Measurements from ENCODE around the gene ANXA6. TPM values are rescaled to one million over a fixed set of nuclear protein-coding genes. Genes with fewer than 3 reads are reported as not detected.
A peak's percentile ranks its signal among the peaks of the same experiment; 100 is the strongest.

ANXA6 gene
- total and polyA plus RNA-seq, 10 of the 15 experiments (the other 5 are each of a cell fraction or from before 2014, with no cell fraction given) = 44.0 to 571 (median 465) TPM

DNA sequence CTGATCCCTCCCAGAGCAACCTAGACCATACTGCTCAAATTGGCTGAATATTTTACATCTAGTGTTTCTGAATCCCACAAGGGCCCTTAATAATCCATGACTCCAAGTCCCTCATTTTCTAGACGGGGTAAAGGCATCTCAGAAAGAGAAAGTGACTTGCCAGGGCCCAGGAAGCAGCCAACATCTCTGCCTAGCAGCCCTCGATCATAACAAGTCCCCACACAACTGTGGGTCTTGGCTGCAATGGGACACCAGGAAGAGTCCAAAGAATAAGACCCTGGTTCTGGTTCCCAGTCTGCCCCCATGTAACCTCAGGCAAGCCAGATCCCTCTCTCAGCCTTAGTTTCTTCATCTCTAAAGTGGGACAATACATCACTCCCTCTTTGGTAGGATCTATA lies 6.3 kb downstream of the ANXA6 start:
- H3K9me3 ChIP-seq (replicated peaks; ENCODE audit: control insufficient read depth, insufficient read depth, low read length) = no peaks in the 10 kb centered on the region
- H2AFZ ChIP-seq (ENCODE audit: control insufficient read depth, low read depth, low read length) = no peak overlapping the region
- ChIA-PET CTCF (interaction anchor here (0.6 to 40.1 kb wide), 8 partner anchors 14 to 152 kb away, joined by 3 to 1107 read pairs (median 10); no protein-coding TSS in a partner anchor), RAD21 (ENCODE audit: unreplicated experiment) (interaction anchor here (0.9 to 10.8 kb wide), 11 partner anchors 9 to 101 kb away, joined by 3 to 222 read pairs (median 11); partner anchors contain the start of genes CCDC69 and GM2A), SMC1A (ENCODE audit: uncharacterized antibody, unreplicated experiment) (interaction anchor here (0.7 to 35.3 kb wide), 8 partner anchors 5 to 101 kb away, joined by 3 to 1132 read pairs (median 4); partner anchors contain the start of genes ANXA6, GM2A and TNIP1), POLR2A (interaction anchor here (0.9 to 8.9 kb wide), 10 partner anchors 8 to 70 kb away, joined by 3 to 152 read pairs (median 4); partner anchors contain the start of gene TNIP1)
- peak overlapping the region; percentile 64 for H3K9ac ChIP-seq (ENCODE audit: control insufficient read depth, insufficient read depth, low read length)
- peak overlapping the region; percentile 89 for H3K27ac ChIP-seq (ENCODE audit: control insufficient read depth, insufficient read depth)
- intact Hi-C loops (cut with micrococcal nuclease; ENCODE audit: unreplicated experiment) = loop anchor here (1.0 to 10.0 kb wide), 4 partner anchors 10 to 1346 kb away; partner anchors contain the start of genes CD74 and G3BP1
- WGBS (ENCODE audit: insufficient coverage, insufficient replicate concordance, low lambda C conversion rate, missing lambda C conversion rate) = 0% methylated on average over 2 of the region's 2 CpGs
- peaks cover 56% of the 10 kb centered on the region for H3K4me1 ChIP-seq (ENCODE audit: control insufficient read depth, insufficient read depth, low read length)
- peak overlapping the region; percentile 57 for H3K4me3 ChIP-seq
- peak overlapping the region; percentile 95 for H3K4me2 ChIP-seq (ENCODE audit: control insufficient read depth, insufficient read depth)
- FAIRE-seq (no peak), ATAC-seq (no peak), DNase-seq (ENCODE audit: low read depth, low spot score) (no peak)
- H4K20me1 ChIP-seq (ENCODE audit: control insufficient read depth, insufficient read depth) = no peaks in the 10 kb centered on the region
- BruUV-seq (replicated peaks) = no TSS peak
- H3K36me3 ChIP-seq (ENCODE audit: control insufficient read depth in 2 of 2, insufficient read depth in 2 of 2, low read length in 1 of 2) = peaks cover 9 to 21% of the 10 kb centered on the region in 2 experiments
- no peaks in the 10 kb centered on the region for H3K27me3 ChIP-seq (replicated peaks in 1 of 2; ENCODE audit: control insufficient read depth in 2 of 2, insufficient read depth in 2 of 2, low read length in 1 of 2)
- in situ Hi-C loops (cut with MboI) = no loop called here
- H3K79me2 ChIP-seq (ENCODE audit: control insufficient read depth, insufficient read depth, low read length) = peaks cover 99% of the 10 kb centered on the region
- no peak for TF ChIP-seq NRF1 (conservative IDR thresholded peaks at IDR 0.05; ENCODE audit: low read depth, low read length)
- TF ChIP-seq, protein P1, sequence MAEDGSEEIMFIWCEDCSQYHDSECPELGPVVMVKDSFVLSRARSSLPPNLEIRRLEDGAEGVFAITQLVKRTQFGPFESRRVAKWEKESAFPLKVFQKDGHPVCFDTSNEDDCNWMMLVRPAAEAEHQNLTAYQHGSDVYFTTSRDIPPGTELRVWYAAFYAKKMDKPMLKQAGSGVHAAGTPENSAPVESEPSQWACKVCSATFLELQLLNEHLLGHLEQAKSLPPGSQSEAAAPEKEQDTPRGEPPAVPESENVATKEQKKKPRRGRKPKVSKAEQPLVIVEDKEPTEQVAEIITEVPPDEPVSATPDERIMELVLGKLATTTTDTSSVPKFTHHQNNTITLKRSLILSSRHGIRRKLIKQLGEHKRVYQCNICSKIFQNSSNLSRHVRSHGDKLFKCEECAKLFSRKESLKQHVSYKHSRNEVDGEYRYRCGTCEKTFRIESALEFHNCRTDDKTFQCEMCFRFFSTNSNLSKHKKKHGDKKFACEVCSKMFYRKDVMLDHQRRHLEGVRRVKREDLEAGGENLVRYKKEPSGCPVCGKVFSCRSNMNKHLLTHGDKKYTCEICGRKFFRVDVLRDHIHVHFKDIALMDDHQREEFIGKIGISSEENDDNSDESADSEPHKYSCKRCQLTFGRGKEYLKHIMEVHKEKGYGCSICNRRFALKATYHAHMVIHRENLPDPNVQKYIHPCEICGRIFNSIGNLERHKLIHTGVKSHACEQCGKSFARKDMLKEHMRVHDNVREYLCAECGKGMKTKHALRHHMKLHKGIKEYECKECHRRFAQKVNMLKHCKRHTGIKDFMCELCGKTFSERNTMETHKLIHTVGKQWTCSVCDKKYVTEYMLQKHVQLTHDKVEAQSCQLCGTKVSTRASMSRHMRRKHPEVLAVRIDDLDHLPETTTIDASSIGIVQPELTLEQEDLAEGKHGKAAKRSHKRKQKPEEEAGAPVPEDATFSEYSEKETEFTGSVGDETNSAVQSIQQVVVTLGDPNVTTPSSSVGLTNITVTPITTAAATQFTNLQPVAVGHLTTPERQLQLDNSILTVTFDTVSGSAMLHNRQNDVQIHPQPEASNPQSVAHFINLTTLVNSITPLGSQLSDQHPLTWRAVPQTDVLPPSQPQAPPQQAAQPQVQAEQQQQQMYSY (CRISPR knock-in tag; IDR thresholded peaks at IDR 0.05) = no peak
- no peak for TF ChIP-seq YBX1 (IDR thresholded peaks at IDR 0.05)
- TF ChIP-seq, protein P2, sequence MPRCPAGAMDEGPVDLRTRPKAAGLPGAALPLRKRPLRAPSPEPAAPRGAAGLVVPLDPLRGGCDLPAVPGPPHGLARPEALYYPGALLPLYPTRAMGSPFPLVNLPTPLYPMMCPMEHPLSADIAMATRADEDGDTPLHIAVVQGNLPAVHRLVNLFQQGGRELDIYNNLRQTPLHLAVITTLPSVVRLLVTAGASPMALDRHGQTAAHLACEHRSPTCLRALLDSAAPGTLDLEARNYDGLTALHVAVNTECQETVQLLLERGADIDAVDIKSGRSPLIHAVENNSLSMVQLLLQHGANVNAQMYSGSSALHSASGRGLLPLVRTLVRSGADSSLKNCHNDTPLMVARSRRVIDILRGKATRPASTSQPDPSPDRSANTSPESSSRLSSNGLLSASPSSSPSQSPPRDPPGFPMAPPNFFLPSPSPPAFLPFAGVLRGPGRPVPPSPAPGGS (IDR thresholded peaks at IDR 0.05; ENCODE audit: borderline replicate concordance, insufficient read depth, low read depth, low read length, poor library complexity, severe bottlenecking) = no peak
- no peak for TF ChIP-seq SP1 (IDR thresholded peaks at IDR 0.05; ENCODE audit: low read depth, low read length)
- no peak for TF ChIP-seq KLF5 (IDR thresholded peaks at IDR 0.05; ENCODE audit: partially characterized antibody)
- no peak for TF ChIP-seq CBFB (IDR thresholded peaks at IDR 0.05; ENCODE audit: low read depth)
- TF ChIP-seq BMI1 (IDR thresholded peaks at IDR 0.05; ENCODE audit: borderline replicate concordance) = no peak
- no peak for TF ChIP-seq TARDBP (IDR thresholded peaks at IDR 0.05; ENCODE audit: borderline replicate concordance)
- TF ChIP-seq NFYB (IDR thresholded peaks at IDR 0.05; ENCODE audit: insufficient read depth, low read depth, low read length) = no peak
- TF ChIP-seq, protein P3, sequence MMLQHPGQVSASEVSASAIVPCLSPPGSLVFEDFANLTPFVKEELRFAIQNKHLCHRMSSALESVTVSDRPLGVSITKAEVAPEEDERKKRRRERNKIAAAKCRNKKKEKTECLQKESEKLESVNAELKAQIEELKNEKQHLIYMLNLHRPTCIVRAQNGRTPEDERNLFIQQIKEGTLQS (IDR thresholded peaks at IDR 0.05; ENCODE audit: borderline replicate concordance, extremely low read depth, low read depth, low read length) = no peak
- TF ChIP-seq, protein P4, sequence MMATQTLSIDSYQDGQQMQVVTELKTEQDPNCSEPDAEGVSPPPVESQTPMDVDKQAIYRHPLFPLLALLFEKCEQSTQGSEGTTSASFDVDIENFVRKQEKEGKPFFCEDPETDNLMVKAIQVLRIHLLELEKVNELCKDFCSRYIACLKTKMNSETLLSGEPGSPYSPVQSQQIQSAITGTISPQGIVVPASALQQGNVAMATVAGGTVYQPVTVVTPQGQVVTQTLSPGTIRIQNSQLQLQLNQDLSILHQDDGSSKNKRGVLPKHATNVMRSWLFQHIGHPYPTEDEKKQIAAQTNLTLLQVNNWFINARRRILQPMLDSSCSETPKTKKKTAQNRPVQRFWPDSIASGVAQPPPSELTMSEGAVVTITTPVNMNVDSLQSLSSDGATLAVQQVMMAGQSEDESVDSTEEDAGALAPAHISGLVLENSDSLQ (IDR thresholded peaks at IDR 0.05) = no peak
- TF ChIP-seq IKZF2 (IDR thresholded peaks at IDR 0.05) = no peak
- no peak for TF ChIP-seq BHLHE40 (IDR thresholded peaks at IDR 0.05; ENCODE audit: borderline replicate concordance in 1 of 2, low read depth in 2 of 2, low read length in 1 of 2)
- TF ChIP-seq KDM1A (IDR thresholded peaks at IDR 0.05; ENCODE audit: borderline replicate concordance) = no peak
- TF ChIP-seq ESRRA (IDR thresholded peaks at IDR 0.05; ENCODE audit: low read length) = no peak
